Activated CD4-positive, CD25-positive, alpha-beta regulatory T cell treated with anti-CD3 and anti-CD28 coated beads, Interleukin-2, amount 50 U/mL, for 72 hours (primary cell): ENCODE measurements around the gene MYCBP.
"Not testable (repeated sequence)": the region's sequence is repeated elsewhere in the genome, so short reads cannot be mapped to it uniquely, and the experiment has no call there.

Experiments
- DNase-seq: peaks from one replicate; pipeline ENCODE4 v3.0.0; 2021

Gene MYCBP, protein sequence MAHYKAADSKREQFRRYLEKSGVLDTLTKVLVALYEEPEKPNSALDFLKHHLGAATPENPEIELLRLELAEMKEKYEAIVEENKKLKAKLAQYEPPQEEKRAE

DNA sequence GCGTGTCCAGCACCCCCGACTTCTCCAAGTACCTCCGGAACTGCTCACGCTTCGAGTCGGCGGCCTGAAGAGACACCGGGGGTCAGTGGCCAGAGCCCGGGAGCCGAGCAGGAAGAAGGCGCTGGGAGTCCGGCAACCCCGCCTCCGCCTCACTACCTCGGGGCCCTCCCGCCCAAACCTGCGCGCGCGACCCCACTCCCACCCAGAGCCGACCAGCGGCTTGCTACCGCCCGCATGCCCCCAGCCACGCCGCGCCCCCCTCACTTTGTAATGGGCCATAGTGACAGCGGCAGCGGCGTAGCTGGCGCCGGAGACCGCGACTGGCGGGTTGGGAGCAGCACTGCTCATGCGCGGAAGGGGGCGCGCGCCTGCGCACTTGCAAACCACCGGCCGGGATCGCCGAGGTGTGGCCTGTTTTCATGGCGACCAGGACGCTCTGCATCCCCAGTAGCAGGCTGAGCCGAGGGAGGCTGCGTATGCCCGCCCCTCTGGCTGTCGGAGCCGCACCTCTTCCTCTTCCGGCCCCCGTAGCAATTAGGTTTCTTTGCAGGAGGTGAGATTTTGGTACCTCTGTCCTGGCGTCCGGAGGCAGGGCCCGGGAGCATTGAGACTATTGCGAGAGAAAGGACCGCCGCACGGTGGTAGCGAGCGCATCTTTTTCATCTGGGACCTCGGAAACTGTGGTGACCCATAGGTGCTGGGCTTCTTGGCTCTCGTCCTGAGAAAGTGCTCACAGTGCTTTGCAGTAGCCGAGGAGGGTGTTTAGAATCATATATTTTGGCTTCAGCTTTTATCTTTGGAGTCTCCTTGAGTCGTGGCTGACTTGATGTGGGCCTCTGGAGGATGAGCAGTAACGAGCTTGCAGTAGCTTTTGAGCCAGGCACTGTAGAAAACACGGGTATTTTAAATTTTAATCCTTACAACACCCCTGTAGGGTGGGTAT lies at the start of gene MYCBP:
MYCBP (minus strand) TSS at position 322 of the 943 bp plus-strand sequence; CDS start at position 279, 43 bp downstream.
- peak; percentile 97 for DNase-seq

DNA sequence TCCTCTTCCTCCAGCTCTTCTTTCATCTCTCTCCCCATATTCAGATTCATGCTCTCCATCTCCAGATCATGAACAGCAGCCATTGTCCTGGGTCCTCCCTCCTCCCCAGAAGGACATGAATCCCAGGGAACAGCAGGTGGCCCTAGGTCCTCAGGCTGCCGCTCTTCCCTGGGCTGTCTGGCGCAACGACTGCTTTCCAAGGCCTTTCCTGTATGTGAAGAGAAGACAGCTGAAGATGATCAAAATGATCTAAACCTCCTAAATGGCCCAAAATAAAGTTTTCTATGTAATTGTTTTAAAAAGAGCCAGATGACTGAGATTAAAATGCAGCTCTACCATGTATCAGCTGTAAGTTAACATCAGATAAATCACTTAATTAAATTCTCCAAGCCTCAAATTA lies 46.0 kb upstream of the MYCBP start:
- DNase-seq: no peak

- no peak for DNase-seq
These were observed 45.4 kb upstream of the MYCBP start for GRCh38 chr1:38918568-38918967.

GRCh38 chr1:38917772-38918171 lies 44.6 kb upstream of the MYCBP start:
- DNase-seq: no peak

GRCh38 chr1:38917337-38917736 lies 44.2 kb upstream of the MYCBP start:
- no peak for DNase-seq

DNA sequence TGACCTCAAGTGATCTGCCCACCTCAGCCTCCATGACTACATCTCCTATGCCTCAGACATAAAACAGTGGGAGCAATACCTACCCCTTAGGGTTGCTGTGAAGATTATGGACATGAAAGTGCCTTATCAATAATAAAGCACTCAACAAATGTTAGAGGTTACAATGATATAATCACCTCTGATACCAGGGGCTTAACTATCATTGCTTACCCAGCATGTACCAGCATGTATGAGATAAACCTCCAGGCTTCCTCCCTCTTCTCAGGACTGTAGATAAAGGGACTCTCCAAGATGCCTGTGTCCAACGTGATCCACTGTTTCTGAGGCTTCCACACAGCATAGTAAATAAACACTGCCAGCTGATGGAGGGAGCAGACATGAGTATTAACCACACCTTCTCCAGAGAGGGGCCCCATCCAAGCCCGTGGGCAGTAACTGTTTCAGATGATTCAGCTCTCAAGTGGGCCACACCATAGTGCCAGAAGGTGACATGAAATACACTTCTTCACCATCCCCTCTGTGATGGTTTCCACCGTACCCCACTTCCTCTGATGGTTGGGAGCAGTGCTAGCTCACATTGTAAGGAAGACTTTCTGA lies 42.3 kb upstream of the MYCBP start:
- DNase-seq: no peak

DNA sequence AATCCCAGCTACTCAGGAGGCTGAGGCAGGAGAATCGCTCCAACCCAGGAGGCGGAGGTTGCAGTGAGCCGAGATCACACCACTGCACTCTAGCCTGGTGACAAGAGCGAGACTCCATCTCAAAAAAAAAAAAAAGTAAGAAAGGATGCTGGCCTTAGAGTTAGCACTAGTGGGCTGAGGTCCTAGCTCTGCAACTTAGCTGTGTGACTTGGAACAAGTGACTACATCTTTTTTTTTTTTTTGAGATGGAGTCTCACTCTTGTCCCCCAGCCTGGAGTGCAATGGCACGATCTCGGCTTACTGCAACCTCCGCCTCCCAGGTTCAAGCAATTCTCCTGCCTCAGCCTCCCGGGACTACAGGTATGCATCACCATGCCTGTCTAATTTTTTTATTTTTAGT lies 41.8 kb upstream of the MYCBP start:
- not testable (repeated sequence) for DNase-seq

DNA sequence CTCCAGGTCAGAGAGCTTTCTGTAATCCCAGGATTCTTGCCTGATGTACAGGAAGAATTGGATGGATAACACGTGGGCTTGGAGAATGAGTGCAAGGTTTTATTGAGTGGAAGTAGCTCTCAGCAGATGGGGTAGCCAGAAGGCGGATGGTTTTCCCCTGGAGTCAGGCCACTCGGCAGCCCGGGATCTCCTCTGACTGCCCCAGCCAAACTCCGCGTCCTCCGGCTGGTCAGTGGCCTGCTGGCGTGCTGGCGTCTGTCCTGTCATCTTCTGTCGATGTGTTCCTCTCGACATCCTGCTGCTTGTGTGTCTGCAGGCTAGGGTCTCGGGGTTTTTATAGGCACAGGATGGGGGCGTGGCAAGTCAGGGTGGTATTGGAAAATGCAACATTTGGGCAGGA lies 35.7 kb upstream of the MYCBP start:
- no peak for DNase-seq

DNA sequence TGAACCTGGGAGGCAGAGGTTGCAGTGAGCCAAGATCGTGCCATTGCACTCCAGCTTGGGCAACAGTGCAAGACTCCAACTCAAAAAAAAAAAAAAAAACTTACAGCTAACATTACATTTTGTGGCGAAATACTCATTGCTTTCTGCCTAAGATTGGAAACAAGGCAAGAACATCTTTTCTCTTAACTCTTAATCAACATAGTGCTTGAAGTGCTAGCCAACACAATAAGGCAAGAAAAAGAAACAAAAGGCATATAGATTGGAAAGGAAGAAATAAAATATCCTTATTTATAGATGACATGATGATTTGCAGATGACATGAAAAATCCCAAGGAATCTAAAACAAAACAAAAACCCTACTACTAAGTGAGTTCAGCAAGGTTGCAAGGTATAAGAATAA lies 32.8 kb upstream of the MYCBP start:
- DNase-seq: no peak

DNA sequence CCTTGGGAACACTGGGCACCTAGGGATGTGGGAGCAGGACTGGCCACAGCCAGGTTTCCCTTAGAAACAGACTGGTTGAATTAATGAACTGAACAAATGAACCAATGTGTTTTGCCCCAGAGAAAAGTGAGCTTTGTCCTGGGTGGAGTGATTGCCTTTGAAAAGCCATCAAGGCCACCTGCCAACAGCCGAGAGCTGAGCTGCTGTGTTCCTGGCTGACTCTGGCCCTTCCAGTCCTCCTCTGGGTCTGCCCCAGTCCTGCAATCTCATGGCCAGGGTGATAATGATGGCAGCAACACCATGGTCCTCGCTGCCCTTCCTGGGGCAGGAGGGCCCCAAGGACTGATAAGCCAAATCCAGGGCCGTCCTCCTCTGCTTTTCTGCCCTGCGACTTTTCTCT lies 26.4 kb upstream of the MYCBP start:
- no peak for DNase-seq

DNA sequence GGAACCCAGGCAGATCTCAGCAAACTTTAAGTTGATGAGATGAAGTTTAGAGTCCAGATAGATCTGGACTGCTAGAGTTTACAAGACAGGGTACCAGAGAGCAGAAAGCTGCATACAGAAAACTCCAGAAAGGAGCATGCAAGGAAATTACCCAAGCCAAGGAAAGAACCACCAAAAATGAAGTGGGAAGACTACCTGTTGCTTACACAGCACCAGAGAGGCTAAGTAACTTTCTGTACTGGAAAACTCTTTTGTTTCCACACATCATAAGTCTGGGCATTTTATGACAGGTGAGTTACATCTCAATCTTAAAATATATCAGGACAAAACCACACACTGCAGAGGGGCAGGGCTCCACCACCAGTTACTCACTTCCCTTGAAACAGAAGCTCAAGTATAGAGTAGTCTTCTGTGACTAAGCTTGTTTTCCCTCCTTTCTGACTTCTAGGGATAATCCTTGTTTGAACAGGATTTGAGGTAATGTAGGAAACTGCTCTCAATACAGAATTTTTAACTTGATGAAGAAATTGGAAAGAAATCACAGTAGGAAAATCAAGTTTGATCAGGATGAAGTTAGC lies 25.6 kb upstream of the MYCBP start:
- DNase-seq: no peak

DNA sequence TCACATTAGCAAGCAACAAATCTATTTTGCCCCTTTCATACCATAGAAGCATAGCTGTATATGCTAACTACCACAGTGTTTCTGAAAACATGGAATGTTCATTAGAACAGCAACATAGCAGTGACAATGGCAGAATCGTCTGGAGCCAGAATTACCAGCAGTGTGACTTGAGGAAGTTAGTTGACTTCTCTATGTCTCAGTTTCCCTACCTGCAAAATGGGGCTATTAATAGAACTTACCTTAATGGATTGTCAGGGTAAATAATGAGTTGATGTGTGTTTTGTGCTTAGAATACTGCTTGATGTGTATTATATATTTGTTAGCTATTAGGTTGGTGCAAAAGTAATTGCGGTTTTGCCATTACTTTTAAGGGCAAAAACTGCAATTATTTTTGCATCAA lies 23.0 kb upstream of the MYCBP start:
- no peak for DNase-seq

DNA sequence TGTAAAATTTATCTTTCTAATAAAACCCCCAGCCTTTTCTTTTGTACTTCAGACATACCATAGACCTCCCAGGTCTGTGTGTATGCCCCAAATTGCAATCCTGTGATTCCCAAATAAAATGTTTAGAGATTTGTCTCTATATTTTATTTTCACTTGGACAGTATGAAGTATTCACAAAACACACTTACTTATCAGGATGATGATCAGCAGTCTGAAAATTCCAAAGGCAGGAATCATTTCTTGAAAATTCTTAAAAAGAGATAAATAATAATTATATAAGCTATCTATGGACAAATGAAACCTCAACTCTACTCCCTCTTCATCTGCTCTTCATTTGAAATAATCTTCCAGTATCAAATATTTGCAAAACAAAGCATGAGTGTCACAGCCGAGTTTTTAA lies 19.8 kb upstream of the MYCBP start:
- no peak for DNase-seq

- DNase-seq: no peak
These were observed 18.6 kb upstream of the MYCBP start for GRCh38 chr1:38891753-38892152.

- no peak for DNase-seq
These were observed 16.4 kb upstream of the MYCBP start for GRCh38 chr1:38889589-38889988.

DNA sequence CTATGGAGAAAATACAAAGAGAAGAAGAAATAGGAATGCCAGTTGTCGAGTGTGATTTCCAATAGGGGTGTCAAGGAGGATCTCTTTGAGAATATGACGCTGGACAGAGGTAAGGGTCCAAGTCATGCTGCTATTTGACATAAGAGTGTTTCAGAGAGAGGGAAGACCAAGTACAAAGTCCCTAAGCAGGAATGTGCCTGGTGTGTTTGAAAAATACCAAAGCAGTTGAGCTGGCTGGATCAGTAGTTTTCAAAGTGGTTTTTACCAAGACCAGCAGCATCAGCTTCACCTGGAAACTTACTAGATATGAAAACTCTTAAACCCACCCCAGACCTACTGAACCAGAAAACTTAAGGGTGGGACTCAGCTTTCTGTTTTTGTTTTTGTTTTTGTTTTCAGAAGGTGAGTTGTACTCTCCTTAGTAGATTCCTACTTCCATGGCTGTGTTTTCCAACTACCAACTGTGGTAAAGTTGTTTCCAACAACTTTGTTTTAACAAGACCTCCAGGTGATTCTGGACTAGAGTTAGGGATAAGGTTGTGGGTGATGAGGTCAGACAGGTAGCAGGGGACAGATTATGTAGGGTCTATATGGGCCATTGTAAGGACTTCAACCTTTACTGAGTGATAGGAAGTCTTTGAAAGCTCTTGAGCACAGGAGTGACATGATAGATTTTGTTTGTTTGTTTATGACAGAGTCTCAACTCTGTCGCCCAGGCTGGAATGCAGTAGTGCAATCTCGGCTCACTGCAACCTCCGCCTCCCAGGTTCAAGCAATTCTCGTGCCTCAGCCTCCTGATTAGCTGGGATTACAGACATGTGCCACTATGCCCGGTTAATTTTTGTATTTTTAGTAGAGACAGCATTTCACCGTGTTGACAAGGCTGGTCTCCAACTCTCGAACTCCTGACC lies 15.5 kb upstream of the MYCBP start:
- no peak for DNase-seq

DNA sequence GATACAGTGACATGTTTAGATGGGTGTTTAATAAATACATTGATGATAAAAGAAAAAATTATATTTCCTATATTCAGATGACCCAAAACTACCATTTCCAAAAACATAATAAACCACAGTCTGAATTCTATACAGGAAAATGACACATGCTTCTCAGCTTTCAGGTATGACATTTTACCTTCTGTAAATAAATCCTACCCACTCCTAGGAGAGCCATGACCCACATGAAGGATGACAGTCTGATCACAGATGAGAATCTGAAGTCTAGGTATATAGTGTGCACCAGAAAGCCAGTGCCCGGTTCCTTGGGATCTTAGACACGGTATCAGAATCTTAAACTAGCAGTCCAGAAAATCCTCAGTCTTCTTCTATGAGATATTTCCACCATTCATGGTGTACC lies 11.9 kb upstream of the MYCBP start:
- DNase-seq: no peak

GRCh38 chr1:38881487-38881886 lies 8.3 kb upstream of the MYCBP start, which contains the start of gene GJA9:
GJA9 (minus strand) TSS chr1:38881587; CDS start chr1:38876098, 5,489 bp downstream.
- no peak for DNase-seq

DNA sequence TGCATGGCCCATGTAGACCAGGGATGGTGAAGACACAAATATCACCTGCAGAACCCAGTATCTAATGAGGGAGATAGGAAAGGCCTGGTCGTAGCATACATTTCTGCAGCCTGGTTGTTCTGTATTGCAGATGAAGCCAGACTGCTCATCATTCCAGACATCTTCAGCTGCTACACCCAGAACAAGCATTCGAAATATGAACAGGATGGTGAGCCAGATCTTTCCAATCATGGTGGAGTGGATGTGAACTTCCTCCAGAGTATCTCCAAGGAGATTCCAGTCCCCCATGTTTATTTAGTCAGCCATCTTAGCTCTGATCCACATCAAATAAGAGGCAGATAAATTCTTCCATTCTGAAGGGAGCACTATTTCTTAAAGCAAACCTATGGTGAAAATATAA lies 2.7 kb upstream of the MYCBP start:
- DNase-seq: no peak

- DNase-seq: no peak
These were observed 634 bp downstream of the MYCBP start for GRCh38 chr1:38872401-38873026.

DNA sequence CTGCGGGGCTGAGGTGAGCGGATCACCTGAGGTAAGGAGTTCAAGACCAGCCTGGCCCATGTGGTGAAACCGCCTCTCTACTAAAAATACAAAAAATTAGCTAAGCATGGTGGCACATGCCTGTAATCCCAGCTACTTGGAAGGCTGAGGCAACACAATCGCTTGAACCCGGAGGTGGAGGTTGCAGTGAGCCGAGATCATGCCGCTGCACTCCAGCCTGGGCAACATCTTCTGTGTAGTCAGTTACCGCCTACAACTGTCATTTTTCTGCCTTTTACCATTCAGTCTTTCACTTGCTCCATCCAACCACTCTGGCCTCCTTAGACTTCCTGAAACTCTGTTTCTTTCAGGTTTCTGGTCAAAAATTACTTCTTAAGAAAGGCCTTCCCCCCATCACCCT lies 2.2 kb downstream of the MYCBP start:
- DNase-seq: no peak

- no peak for DNase-seq
These were observed 5.9 kb downstream of the MYCBP start for GRCh38 chr1:38867208-38867607.
